Activated CD4-positive, CD25-positive, alpha-beta regulatory T cell (primary cell): ENCODE results near the gene SHROOM2.
"Not testable (repeated sequence)": the region's sequence is repeated elsewhere in the genome, so short reads cannot be mapped to it uniquely, and the experiment has no call there.

Experiments
- DNase-seq, 4 experiments: peaks; one replicate each; lab custom pipeline; 2025; lab: John Stamatoyannopoulos, UW

The SHROOM2 gene

GRCh38 chrX:9832811-9833210 lies 46.6 kb downstream of the SHROOM2 start:
- no peak for DNase-seq

GRCh38 chrX:9835585-9836210 lies 49.5 kb downstream of the SHROOM2 start:
- no peak for DNase-seq

- no peak for DNase-seq
These were observed 56.3 kb downstream of the SHROOM2 start for GRCh38 chrX:9842541-9842940.

- DNase-seq, result no peak
These were observed 58.8 kb downstream of the SHROOM2 start for GRCh38 chrX:9844936-9845577.

DNA sequence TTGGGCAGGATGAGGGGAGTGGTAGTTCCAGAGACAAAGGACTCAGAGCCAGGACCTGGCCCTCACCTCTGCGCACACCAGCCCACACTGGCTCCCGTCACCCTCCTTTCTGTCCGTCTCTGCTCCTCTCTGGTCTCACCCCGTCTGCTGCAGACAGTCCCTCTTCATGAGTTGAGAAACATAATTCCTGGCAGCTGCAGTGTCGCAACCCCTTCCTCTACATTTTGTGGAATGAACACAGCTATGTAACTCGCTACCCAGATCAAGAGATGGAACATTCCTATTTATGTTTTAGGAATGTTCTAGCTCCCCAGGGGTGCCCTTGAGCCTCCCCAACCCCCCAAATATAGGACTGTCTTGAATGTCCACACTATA lies 59.3 kb downstream of the SHROOM2 start:
- DNase-seq, result no peak

DNA sequence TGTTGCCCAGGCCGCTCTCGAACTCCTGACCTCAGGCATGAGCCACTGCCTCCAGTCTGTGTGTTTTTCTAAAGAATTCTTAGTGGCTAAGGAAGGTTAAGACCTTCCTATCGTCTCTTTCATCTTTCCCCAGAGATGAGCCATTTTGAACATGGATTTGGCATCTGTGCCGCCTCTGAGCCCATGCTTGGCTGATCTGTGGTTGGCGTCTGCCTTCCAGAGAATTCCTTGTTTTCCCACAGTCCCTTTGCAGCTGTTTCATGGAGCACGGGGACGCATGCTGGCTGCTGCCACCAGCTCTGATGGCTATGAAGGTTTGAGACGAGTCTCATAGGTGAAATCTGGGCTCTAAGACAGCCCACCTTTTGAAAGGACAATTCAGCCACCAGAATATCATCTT lies 60.4 kb downstream of the SHROOM2 start:
- DNase-seq, result no peak

DNA sequence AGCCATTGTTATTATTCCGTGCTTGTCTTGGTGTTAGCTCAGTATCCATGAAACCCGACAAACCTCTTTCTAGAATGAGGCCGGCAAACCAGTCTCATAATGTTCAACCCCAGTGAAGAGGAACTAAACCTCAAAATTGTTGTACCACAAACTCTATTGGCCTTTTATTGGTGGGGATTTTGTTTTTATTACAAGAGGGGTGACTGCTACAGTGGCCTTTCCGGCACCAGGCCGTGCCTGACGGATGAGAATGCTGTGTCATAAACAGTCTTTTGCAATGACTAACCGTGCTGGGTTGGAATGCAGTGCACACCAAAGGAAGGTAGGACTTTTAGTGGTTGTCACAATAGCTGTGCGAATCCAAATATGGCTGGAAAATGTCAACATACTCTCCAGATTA lies 60.8 kb downstream of the SHROOM2 start:
- DNase-seq, result no peak

DNA sequence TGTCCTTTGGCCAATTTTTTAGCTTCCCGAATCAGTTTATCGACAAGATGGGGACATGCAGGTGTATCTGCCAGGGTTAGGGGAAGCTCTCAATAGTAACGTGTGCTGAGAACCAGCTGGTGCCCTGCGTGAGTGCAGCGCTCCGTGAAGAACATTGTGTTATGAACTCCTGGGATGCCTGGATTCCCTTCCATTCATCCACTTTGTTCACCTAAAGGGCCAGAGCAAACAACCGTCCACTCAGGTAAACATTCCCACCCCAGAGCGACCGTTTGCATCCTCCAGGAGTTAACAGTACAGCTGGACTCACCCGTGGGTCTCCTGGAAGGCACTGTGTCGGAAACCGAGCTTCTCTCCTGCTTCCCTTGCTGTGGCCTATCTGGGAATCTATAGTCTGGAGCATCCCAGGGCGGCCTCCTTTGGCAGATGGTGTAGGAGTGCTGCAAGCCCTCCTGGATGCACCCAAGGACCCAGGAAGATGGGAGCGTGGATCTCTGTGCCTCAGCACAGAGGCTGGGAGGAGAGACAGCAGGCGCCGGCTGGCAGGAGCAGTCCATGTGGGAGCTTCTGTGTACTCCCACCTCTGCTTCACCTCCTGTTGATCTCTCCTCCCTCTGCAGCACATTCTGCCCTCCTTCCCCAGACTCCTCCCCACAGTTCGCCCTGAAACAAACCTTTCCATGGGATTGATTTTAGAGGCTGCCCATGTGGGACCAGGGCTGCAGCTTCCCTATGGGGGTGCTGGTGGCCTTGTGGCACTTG lies 62.7 kb downstream of the SHROOM2 start:
- DNase-seq, result no peak

GRCh38 chrX:9851890-9852289 lies 65.7 kb downstream of the SHROOM2 start:
- DNase-seq, result no peak

- no peak for DNase-seq
These were observed 67.1 kb downstream of the SHROOM2 start for GRCh38 chrX:9853307-9853706.

GRCh38 chrX:9855561-9856283 lies 69.5 kb downstream of the SHROOM2 start:
- no peak for DNase-seq

GRCh38 chrX:9856588-9856987 lies 70.4 kb downstream of the SHROOM2 start:
- DNase-seq, result no peak

DNA sequence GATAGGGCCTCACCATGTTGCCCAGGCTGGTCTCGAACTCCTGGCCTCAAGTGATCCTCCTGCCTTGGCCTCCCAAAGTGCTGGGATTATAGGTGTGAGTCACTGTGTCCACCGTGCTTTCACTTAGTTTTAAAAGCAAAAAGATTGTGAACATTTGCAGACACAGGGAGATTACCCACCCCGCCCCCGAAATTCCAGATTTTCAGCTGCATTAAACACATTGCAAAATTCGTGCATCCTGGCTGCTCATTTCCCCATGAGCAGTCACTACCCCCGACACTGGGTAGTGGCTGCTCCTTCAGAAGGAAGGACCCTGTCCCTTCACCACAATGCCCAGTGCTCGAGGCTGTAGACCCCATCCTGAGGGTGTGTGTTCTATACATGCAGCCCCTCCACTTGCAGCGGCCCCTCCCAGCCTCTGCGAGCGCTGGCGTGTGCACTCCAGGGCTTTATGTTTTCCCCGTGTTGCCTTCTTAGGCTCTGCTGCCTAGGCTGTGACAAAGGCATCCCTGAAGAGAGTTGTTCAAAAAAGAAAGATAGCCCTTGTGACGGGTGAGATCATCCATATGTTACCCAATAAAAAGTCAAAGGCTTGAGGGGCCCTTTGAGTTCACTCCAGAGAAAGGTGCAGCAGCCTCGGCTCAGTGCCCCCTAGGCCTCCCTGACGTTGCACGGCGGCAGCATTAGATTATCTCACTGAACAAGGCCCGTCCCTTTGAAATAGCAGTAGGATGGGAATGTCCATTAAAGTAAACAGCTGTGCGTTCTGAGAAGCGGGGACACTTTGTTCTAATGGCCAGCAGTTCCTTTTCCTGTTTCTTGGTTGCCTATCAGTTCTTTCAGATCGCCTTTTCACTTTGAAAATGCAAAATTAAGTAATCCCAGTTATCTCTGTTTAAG lies 71.6 kb downstream of the SHROOM2 start:
- DNase-seq, result no peak

- not testable (repeated sequence) for DNase-seq
These were observed 72.5 kb downstream of the SHROOM2 start for GRCh38 chrX:9858684-9859083.

GRCh38 chrX:9859711-9860555 lies 73.7 kb downstream of the SHROOM2 start:
- DNase-seq, result no peak

DNA sequence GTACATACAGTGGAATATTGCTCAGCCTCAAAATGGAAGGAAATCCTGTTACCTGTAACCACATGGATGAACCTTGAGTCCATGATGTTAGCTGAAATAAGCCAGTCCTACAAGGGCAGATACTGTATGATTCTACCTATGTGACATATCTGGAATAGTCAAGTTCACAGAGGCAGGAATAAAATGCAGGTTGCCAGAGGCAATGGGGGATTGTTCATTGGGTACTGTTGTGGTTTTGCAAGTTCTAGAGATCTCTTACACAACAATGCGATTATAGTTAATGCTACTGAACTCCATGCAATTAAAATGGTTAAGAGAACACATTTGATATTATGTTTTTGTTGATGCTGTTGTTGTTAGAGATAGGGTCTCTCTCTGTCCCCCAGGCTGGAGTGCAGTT lies 74.6 kb downstream of the SHROOM2 start:
- no peak for DNase-seq

DNA sequence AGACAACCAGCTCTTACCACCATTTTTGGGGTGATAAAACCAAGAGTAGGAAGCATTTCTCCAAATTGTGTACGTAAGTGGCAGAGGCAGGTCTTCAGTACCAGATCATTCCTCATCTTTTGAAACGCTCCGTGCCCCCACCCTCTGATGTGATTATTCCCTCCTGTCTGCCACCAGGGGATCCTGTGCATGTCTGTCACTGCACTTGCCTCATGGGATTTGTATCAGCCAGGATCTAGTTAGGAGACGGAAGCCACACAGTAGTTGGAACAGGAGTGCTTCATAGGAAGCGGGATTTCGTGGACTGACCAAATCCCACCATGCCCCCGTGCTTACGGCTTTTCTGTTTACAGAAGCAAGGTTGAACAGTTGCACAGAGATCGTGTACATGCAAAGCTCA lies 75.5 kb downstream of the SHROOM2 start:
- no peak for DNase-seq

GRCh38 chrX:9862525-9862924 lies 76.3 kb downstream of the SHROOM2 start:
- no peak for DNase-seq

DNA sequence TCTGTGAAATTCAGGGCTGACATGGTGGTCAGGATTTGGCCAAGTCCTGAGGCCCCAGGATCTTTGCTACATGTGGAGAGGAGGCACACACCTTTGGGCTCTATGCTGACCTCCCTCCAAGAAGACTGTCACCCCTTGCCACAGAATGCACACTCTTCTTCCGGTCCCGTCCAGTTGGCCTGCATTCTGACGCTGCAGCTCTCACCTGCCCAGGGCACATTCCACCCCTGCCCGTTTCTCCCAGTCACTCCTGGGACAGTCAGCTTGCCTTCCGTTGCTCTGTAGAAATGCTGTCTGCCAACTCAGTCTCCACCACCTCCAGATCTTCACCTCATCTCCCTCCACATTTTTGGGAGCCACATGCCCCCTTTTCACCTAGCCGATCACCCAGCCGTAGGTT lies 76.7 kb downstream of the SHROOM2 start:
- DNase-seq, result no peak

DNA sequence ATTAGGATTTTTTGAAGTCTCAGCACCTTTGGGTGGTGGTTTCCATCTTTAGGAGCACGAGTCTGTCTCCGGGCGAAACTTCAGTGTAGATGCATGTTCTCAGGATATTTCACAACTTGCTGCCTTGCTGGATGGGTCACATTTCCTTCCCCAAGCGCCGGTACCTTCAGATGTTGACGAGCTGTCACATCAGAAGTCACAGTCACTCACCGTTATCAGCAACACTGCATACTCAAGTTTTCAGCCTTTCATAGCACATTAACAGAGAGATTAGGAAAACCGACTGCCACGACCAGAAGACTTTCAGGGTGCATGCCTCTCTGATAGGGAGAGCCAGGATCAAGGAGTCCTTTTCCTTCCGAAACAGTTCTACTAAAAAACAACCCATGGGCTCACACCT lies 77.8 kb downstream of the SHROOM2 start:
- no peak for DNase-seq
